Neural cell (in vitro differentiated cells): ENCODE data around the gene DEFB126. TPM values are rescaled to one million over a fixed set of nuclear protein-coding genes. Genes with fewer than 3 reads are reported as not detected.

ENCODE experiments used
- H2AFZ ChIP-seq: fragments of 200-600, 300-800 bp; sonication (generic), shearing (Covaris generic); 2 replicates; pipeline ENCODE4 v1.6.0; 2014; ENCODE audit warnings: low read depth, mild to moderate bottlenecking, antibody characterized with exemption, low read length, moderate library complexity
- H3F3A ChIP-seq: fragments of 200-600 bp; shearing (Covaris generic); 2 replicates; pipeline ENCODE4 v1.6.1; 2016; ENCODE audit warnings: mild to moderate bottlenecking, moderate library complexity, mixed read lengths, antibody characterized with exemption, low read length; ENCODE audit not compliant: insufficient read depth, poor library complexity, severe bottlenecking
- H3K27ac ChIP-seq: fragments of 200-600, 300-800 bp; sonication (generic), shearing (Covaris generic); 2 replicates; pipeline ENCODE4 v1.5.1; 2014; ENCODE audit warnings: mild to moderate bottlenecking, low read length, moderate library complexity
- H3K27me3 ChIP-seq: fragments of 300-800, 200-600 bp; sonication (generic), shearing (Covaris generic); 2 replicates; pipeline ENCODE4 v1.6.0; 2014; ENCODE audit warnings: mild to moderate bottlenecking, low read depth, low read length, moderate library complexity; ENCODE audit not compliant: insufficient read depth
- H3K36me3 ChIP-seq: fragments of 300-800, 200-600 bp; sonication (generic), shearing (Covaris generic); 2 replicates; pipeline ENCODE4 v1.5.1; 2014; ENCODE audit warnings: mild to moderate bottlenecking, antibody characterized with exemption, low read length, moderate library complexity; ENCODE audit not compliant: insufficient read depth
- H3K4me2 ChIP-seq: fragments of 300-800, 200-600 bp; sonication (generic), shearing (Covaris generic); 2 replicates; pipeline ENCODE4 v1.6.0; 2014; ENCODE audit warnings: mild to moderate bottlenecking, low read length
- H3K4me3 ChIP-seq: fragments of 300-800, 200-600 bp; sonication (generic), shearing (Covaris generic); 2 replicates; pipeline ENCODE4 v1.5.1; 2014; ENCODE audit warnings: mild to moderate bottlenecking, low read length, moderate library complexity
- H3K79me2 ChIP-seq: fragments of 200-600 bp; shearing (Covaris generic); replicated peaks from 2 replicates; pipeline ENCODE4 v1.6.0; 2014; ENCODE audit warnings: mild to moderate bottlenecking, low read length, moderate library complexity; ENCODE audit not compliant: insufficient read depth
- H3K9ac ChIP-seq: fragments of 300-800, 200-600 bp; sonication (generic), shearing (Covaris generic); 2 replicates; pipeline ENCODE4 v1.6.1; 2016; ENCODE audit warnings: mild to moderate bottlenecking, low read length, mixed read lengths
- H3K9me2 ChIP-seq: fragments of 200-600 bp; shearing (Covaris generic); 2 replicates; pipeline ENCODE4 v1.6.1; 2016; ENCODE audit warnings: mild to moderate bottlenecking, low read length, mixed read lengths; ENCODE audit not compliant: insufficient read depth
- H3K9me3 ChIP-seq: fragments of 200-600, 300-800 bp; sonication (generic), shearing (Covaris generic); 2 replicates; pipeline ENCODE4 v1.6.1; 2016; ENCODE audit warnings: mild to moderate bottlenecking, mixed run types, low read length, moderate library complexity, mixed read lengths
- H4K20me1 ChIP-seq: fragments of 200-600 bp; shearing (Covaris generic); 2 replicates; pipeline ENCODE4 v1.6.1; 2016; ENCODE audit warnings: mild to moderate bottlenecking, mixed run types; ENCODE audit not compliant: insufficient read depth
- EP300 ChIP-seq: fragments of 450-650 bp; conservative IDR thresholded peaks from 2 replicates; pipeline ENCODE4 v1.6.1; 2014; ENCODE audit warnings: antibody characterized with exemption, mild to moderate bottlenecking, moderate library complexity; ENCODE audit not compliant: poor library complexity, severe bottlenecking
- EZH2 ChIP-seq: fragments of 200-600, 300-800 bp; shearing (Covaris generic), sonication (generic); IDR thresholded peaks from 2 replicates; pipeline ENCODE4 v1.6.1; 2014; ENCODE audit warnings: antibody characterized with exemption, low read length, borderline replicate concordance, mild to moderate bottlenecking; ENCODE audit not compliant: insufficient read depth, poor library complexity, severe bottlenecking
- MXI1 ChIP-seq: fragments of 450-650 bp; conservative IDR thresholded peaks from 2 replicates; pipeline ENCODE4 v1.6.1; 2014; ENCODE audit warnings: antibody characterized with exemption, mild to moderate bottlenecking; ENCODE audit not compliant: poor library complexity, severe bottlenecking
- POLR2AphosphoS5 ChIP-seq: IDR thresholded peaks from 2 replicates; pipeline ENCODE4 v1.6.1; 2012
- RAD21 ChIP-seq: fragments of 450-650 bp; conservative IDR thresholded peaks from 2 replicates; pipeline ENCODE4 v1.6.1; 2014; ENCODE audit warnings: antibody characterized with exemption, mild to moderate bottlenecking, moderate library complexity
- SMC3 ChIP-seq: fragments of 450-650 bp; conservative IDR thresholded peaks from 2 replicates; pipeline ENCODE4 v1.6.1; 2014; ENCODE audit warnings: antibody characterized with exemption, mild to moderate bottlenecking, moderate library complexity; ENCODE audit not compliant: poor library complexity
- TAF1 ChIP-seq: IDR thresholded peaks from 2 replicates; pipeline ENCODE4 v1.6.1; 2012; ENCODE audit warnings: low read depth
- polyA plus RNA-seq: library from polyadenylated mRNA; depleted of rRNA; stranded (reverse); fragments of >200 nt; gene quantifications from 2 replicates; pipeline ENCODE4 v1.2.3, GENCODE V29; 2014
- TF ChIP-seq, protein P1 (sequence below): IDR thresholded peaks from 2 replicates; pipeline ENCODE4 v1.6.1; 2012; ENCODE audit warnings: borderline replicate concordance
- TF ChIP-seq, protein P2 (sequence below): fragments of 450-650 bp; IDR thresholded peaks from 2 replicates; pipeline ENCODE4 v1.5.1; 2014; ENCODE audit warnings: antibody characterized with exemption, mild to moderate bottlenecking, moderate library complexity; ENCODE audit not compliant: poor library complexity, severe bottlenecking

Gene DEFB126
- polyA plus RNA-seq, 1 donor from 2014 or later, result not detected

DNA sequence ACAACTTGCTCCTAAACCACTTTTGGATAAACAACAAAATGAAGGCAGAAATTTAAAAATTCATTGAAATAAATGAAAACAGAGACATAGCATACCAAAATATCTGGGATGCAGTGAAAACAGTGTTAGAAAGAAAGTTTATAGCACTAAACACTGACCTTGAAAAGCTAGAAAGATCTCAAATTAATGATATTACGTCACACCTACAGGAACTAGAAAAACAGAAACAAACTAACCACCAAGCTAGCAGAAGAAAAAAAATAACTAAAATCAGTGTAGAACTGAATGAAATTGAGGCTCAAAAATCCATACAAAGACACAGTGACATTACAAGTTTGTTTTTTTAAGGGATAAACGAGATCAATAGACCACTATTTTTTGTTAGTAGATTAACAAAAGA is 41.9 kb downstream of the DEFB126 start:
- no peaks in the 10 kb centered on the region for H4K20me1 ChIP-seq
- H3F3A ChIP-seq, result no peaks in the 10 kb centered on the region
- no peak overlapping the region for H3K27ac ChIP-seq
- no peaks in the 10 kb centered on the region for H3K36me3 ChIP-seq
- H3K27me3 ChIP-seq, result no peaks in the 10 kb centered on the region
- no peak overlapping the region for H3K4me2 ChIP-seq
- no peak overlapping the region for H3K4me3 ChIP-seq
- no peak overlapping the region for H2AFZ ChIP-seq
- TF ChIP-seq EZH2 (no peak), POLR2AphosphoS5 (no peak), RAD21 (no peak), EP300 (no peak), MXI1 (no peak), SMC3 (no peak), TAF1 (no peak)
- TF ChIP-seq, protein P1, sequence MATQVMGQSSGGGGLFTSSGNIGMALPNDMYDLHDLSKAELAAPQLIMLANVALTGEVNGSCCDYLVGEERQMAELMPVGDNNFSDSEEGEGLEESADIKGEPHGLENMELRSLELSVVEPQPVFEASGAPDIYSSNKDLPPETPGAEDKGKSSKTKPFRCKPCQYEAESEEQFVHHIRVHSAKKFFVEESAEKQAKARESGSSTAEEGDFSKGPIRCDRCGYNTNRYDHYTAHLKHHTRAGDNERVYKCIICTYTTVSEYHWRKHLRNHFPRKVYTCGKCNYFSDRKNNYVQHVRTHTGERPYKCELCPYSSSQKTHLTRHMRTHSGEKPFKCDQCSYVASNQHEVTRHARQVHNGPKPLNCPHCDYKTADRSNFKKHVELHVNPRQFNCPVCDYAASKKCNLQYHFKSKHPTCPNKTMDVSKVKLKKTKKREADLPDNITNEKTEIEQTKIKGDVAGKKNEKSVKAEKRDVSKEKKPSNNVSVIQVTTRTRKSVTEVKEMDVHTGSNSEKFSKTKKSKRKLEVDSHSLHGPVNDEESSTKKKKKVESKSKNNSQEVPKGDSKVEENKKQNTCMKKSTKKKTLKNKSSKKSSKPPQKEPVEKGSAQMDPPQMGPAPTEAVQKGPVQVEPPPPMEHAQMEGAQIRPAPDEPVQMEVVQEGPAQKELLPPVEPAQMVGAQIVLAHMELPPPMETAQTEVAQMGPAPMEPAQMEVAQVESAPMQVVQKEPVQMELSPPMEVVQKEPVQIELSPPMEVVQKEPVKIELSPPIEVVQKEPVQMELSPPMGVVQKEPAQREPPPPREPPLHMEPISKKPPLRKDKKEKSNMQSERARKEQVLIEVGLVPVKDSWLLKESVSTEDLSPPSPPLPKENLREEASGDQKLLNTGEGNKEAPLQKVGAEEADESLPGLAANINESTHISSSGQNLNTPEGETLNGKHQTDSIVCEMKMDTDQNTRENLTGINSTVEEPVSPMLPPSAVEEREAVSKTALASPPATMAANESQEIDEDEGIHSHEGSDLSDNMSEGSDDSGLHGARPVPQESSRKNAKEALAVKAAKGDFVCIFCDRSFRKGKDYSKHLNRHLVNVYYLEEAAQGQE, result no peak
- TF ChIP-seq, protein P2, sequence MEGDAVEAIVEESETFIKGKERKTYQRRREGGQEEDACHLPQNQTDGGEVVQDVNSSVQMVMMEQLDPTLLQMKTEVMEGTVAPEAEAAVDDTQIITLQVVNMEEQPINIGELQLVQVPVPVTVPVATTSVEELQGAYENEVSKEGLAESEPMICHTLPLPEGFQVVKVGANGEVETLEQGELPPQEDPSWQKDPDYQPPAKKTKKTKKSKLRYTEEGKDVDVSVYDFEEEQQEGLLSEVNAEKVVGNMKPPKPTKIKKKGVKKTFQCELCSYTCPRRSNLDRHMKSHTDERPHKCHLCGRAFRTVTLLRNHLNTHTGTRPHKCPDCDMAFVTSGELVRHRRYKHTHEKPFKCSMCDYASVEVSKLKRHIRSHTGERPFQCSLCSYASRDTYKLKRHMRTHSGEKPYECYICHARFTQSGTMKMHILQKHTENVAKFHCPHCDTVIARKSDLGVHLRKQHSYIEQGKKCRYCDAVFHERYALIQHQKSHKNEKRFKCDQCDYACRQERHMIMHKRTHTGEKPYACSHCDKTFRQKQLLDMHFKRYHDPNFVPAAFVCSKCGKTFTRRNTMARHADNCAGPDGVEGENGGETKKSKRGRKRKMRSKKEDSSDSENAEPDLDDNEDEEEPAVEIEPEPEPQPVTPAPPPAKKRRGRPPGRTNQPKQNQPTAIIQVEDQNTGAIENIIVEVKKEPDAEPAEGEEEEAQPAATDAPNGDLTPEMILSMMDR, result no peak
- peaks cover 3% of the 10 kb centered on the region for H3K9me3 ChIP-seq
- no peak overlapping the region for H3K9ac ChIP-seq
- H3K79me2 ChIP-seq, result no peaks in the 10 kb centered on the region
- no peaks in the 10 kb centered on the region for H3K9me2 ChIP-seq

DNA sequence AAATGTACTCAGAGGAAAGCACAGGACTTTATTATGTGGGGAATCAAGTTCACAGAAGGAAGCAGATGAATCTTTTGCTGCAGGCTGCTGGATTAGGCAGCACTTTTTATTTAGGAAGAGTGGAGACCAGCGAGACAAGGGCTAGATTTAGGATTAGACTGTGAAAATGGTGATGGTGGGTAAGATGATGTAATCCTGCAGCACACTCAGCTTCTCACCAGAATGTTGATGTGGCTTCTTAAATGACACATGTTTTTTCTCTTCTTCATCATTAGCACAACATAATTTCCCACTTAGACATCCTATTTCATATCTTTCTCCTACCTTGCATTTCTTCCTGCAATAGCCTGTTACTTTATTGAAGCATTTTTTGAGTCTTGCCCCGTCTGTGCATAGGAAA is 45.3 kb downstream of the DEFB126 start:
- H3K9me2 ChIP-seq, result no peaks in the 10 kb centered on the region
- no peak overlapping the region for H2AFZ ChIP-seq
- H3F3A ChIP-seq, result no peaks in the 10 kb centered on the region
- H3K27me3 ChIP-seq, result no peaks in the 10 kb centered on the region
- no peaks in the 10 kb centered on the region for H3K79me2 ChIP-seq
- no peak overlapping the region for H3K27ac ChIP-seq
- no peaks in the 10 kb centered on the region for H3K36me3 ChIP-seq
- peaks cover 3% of the 10 kb centered on the region for H3K9me3 ChIP-seq
- H3K4me2 ChIP-seq, result no peak overlapping the region
- H3K4me3 ChIP-seq, result no peak overlapping the region
- H3K9ac ChIP-seq, result no peak overlapping the region
- H4K20me1 ChIP-seq, result no peaks in the 10 kb centered on the region
- no peak for TF ChIP-seq SMC3
- TF ChIP-seq, protein P1, result no peak
- no peak for TF ChIP-seq RAD21
- TF ChIP-seq EP300, result no peak
- no peak for TF ChIP-seq TAF1
- TF ChIP-seq, protein P2, result no peak
- no peak for TF ChIP-seq EZH2
- no peak for TF ChIP-seq POLR2AphosphoS5
- no peak for TF ChIP-seq MXI1
